ENCODE results near the gene SPO11.

- TF ChIP-seq RAD21 (conservative IDR thresholded peaks at IDR 0.05 in 1 of 2, IDR thresholded peaks at IDR 0.05 in 1 of 2) = no peak
- TF ChIP-seq POLR2A (IDR thresholded peaks at IDR 0.05; ENCODE audit: low read length) = no peak
- no peak for TF ChIP-seq RFX5 (IDR thresholded peaks at IDR 0.05)
- no peak for TF ChIP-seq CHD4 (IDR thresholded peaks at IDR 0.05; ENCODE audit: borderline replicate concordance)
- TF ChIP-seq, protein P1, sequence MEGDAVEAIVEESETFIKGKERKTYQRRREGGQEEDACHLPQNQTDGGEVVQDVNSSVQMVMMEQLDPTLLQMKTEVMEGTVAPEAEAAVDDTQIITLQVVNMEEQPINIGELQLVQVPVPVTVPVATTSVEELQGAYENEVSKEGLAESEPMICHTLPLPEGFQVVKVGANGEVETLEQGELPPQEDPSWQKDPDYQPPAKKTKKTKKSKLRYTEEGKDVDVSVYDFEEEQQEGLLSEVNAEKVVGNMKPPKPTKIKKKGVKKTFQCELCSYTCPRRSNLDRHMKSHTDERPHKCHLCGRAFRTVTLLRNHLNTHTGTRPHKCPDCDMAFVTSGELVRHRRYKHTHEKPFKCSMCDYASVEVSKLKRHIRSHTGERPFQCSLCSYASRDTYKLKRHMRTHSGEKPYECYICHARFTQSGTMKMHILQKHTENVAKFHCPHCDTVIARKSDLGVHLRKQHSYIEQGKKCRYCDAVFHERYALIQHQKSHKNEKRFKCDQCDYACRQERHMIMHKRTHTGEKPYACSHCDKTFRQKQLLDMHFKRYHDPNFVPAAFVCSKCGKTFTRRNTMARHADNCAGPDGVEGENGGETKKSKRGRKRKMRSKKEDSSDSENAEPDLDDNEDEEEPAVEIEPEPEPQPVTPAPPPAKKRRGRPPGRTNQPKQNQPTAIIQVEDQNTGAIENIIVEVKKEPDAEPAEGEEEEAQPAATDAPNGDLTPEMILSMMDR (IDR thresholded peaks at IDR 0.05) = no peak
- no peak for TF ChIP-seq SREBF2 (IDR thresholded peaks at IDR 0.05)
- no peak for TF ChIP-seq EP300 (IDR thresholded peaks at IDR 0.05)
- TF ChIP-seq ZC3H11A (IDR thresholded peaks at IDR 0.05) = no peak
- no peak for TF ChIP-seq CHD2 (IDR thresholded peaks at IDR 0.05; ENCODE audit: low read length, partially characterized antibody)
- TF ChIP-seq, protein P2, sequence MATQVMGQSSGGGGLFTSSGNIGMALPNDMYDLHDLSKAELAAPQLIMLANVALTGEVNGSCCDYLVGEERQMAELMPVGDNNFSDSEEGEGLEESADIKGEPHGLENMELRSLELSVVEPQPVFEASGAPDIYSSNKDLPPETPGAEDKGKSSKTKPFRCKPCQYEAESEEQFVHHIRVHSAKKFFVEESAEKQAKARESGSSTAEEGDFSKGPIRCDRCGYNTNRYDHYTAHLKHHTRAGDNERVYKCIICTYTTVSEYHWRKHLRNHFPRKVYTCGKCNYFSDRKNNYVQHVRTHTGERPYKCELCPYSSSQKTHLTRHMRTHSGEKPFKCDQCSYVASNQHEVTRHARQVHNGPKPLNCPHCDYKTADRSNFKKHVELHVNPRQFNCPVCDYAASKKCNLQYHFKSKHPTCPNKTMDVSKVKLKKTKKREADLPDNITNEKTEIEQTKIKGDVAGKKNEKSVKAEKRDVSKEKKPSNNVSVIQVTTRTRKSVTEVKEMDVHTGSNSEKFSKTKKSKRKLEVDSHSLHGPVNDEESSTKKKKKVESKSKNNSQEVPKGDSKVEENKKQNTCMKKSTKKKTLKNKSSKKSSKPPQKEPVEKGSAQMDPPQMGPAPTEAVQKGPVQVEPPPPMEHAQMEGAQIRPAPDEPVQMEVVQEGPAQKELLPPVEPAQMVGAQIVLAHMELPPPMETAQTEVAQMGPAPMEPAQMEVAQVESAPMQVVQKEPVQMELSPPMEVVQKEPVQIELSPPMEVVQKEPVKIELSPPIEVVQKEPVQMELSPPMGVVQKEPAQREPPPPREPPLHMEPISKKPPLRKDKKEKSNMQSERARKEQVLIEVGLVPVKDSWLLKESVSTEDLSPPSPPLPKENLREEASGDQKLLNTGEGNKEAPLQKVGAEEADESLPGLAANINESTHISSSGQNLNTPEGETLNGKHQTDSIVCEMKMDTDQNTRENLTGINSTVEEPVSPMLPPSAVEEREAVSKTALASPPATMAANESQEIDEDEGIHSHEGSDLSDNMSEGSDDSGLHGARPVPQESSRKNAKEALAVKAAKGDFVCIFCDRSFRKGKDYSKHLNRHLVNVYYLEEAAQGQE (IDR thresholded peaks at IDR 0.05) = no peak
- TF ChIP-seq HDAC2 (IDR thresholded peaks at IDR 0.05) = no peak
- no peak for TF ChIP-seq USF2 (IDR thresholded peaks at IDR 0.05)
- no peak for TF ChIP-seq MAZ (IDR thresholded peaks at IDR 0.05; ENCODE audit: borderline replicate concordance, low read depth, low read length)
- TF ChIP-seq, protein P3, sequence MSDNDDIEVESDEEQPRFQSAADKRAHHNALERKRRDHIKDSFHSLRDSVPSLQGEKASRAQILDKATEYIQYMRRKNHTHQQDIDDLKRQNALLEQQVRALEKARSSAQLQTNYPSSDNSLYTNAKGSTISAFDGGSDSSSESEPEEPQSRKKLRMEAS (IDR thresholded peaks at IDR 0.05) = no peak
Measured at GRCh38 chr20:57292611-57293010, 37.0 kb upstream of the SPO11 start.
